Stimulated activated CD8-positive, alpha-beta memory T cell treated with anti-CD3 and anti-CD28 coated beads, Interleukin-12 subunit alpha, Interleukin-12 subunit beta, amount 100 ng/mL, for 4 hours (primary cell): ENCODE measurements around the gene FAM136A.
"Not testable (repeated sequence)": the region's sequence is repeated elsewhere in the genome, so short reads cannot be mapped to it uniquely, and the experiment has no call there.

Source experiments
- DNase-seq: peaks from one replicate; pipeline ENCODE4 v3.0.0-alpha.2; 2020; ENCODE audit warnings: low read depth

The FAM136A gene

DNA sequence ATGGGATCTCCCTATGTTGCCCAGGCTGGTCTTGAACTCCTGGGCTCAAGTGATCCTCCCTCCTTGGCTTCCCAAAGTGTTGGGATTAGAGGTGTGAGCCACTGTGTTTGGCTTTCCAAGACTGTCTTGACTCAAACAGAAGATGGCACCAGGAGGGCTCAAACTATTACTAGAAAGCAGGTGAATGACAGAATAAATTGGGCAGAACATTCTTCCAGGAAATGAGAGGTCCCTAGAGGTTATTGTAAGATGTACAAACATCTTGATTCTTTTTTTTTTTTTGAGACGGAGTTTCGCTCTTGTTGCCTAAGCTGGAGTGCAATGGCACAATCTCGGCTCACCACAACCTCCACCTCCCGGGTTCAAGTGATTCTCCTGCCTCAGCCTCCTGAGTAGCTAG, 4.0 kb downstream of the FAM136A start:
- not testable (repeated sequence) for DNase-seq

DNA sequence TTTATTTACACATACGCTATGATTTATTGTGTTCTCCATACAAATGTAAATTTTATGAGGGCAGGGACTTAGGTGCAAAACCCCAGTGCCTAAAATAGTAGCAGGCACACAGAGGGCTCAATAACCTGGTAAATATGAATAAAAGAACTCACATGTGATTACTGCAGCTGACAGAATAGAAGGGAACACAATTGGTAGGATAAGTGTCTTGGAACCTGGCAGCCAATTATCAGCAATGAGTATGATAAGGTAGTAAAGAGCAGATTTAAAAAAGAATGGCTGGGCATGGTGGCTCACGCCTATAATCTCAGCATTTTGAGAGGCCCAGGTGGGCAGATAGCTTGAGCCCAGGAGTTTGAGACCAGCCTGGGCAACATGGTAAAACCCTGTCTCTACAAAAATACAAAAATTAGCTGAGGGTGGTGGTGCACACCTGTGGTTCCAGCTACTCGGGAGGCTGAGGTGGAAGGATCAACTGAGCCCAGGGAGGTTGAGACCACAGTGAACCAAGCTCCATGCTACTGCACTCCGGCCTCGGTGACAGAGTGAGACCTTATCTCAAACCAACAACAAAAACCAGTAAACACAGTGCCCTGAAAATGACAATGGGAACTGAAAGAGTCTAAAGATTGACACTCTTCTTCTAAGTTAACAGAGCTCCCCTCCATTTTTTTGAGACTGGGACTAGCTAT, 18.2 kb downstream of the FAM136A start:
- no peak for DNase-seq

DNA sequence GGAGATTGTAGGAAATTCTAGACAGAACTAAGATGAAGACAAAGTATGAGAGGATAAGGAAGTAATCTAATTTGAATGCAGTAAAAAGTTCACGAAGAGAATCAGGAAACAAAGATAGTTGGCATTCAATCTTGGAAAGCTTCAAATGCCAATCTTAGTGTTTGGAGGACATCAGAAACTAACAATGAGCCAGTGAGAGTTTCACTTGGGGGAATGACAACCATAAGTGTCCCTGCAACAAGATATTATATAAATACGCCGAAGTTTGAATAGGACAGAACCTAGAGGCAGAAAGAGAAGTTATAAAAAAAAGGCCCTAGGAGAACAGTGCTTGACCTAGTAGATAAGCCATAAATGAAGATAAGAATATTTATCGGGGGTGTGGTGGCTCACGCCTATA, 19.4 kb downstream of the FAM136A start:
- no peak for DNase-seq

DNA sequence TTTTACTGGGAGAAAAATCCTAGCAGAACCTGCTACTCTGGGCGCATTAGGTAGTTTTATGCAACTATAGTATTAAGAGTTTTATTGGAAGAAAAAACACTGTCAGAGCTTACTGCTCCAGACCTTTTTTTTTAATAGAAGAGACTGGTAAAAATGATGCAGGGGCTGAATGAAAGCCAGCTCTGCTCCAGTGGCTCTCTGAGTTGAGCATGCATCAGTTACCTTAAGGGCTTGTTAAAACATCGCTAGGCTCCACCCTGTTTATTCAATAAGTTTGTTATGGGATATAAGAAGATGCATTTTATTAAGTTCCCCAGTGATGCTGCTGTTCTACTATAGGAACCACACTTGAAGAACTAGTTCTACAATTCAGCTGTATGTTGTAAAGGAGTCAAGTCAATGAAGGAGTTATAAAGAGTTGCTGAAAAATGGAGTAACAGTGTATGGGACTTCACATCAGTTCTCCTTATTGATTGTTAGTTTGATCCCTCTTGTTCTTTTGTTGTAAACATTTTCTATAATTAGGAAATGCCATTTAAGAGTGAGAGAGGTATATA, 21.5 kb downstream of the FAM136A start:
- no peak for DNase-seq

DNA sequence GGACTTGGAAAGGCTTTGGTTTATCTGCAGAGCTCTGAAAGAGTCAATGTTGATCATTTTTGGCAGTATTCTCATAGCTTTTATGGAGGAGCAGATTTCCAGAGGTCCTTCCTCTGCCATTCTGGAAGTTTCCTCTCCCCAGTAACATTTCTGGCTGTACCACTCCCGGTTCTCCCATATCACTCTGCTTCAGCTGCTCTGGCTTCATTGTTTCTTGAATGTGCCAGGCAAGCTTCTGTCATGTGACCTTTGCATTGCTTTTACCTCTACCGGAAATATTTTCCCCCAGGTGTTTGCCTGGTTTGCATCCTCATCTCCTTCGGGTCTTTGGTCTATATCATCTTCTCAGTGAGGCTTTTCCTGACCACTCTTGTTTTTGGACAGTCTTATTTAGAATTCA, 31.5 kb downstream of the FAM136A start:
- DNase-seq, result no peak

DNA sequence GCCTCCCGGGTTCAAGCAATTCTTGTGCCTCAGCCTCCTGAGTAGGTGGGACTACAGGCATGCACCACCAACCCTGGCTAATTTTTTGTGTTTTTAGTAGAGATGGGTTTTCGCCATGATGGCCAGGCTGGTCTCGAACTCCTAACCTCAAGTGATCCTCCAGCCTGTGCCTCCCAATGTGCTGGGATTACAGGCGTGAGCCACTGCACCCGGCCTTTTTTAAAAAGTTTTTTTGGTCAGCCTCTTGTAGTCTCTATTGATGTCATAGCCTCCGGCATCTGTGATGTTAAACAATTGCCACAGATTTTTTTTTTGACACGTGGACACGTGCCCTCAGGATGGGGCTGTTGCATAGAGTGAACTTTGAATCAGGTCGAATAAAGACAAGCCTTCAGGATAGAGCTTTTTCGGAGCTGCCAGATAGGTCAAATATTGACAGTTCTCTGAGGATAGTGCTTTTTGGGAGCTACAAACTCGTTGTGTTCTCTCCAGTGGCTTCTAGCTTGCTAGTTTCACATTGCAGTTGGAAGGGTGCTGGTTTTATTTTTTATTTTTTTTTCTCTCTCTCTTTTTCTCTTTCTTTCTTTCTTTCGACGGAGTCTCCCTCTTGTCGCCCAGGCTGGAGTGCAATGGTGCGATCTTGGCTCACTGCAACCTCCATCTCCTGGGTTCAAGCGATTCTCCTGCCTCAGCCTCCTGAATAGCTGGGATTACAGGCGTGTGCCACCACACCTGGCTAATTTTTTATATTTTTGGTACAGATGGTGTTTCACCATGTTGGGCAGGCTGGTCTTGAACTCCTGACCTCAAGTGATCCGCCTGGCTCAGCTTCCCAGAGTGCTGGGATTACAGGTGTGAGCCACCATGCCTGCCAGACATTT, 32.2 kb downstream of the FAM136A start:
- not testable (repeated sequence) for DNase-seq

DNA sequence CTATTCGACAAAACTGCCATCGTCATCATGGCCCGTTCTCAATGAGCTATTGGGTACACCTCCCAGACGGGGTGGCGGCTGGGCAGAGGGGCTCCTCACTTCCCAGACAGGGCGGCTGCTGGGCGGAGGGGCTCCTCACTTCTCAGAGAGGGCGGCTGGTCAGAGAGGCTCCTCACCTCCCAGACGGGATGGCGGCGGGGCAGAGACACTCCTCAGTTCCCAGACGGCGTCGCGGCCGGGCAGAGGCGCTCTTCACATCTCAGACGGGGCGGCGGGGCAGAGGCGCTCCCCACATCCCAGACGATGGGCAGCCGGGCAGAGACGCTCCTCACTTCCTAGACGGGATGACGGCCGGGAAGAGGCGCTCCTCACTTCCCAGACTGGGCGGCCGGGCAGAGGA, 34.9 kb downstream of the FAM136A start:
- DNase-seq, result not testable (repeated sequence)

DNA sequence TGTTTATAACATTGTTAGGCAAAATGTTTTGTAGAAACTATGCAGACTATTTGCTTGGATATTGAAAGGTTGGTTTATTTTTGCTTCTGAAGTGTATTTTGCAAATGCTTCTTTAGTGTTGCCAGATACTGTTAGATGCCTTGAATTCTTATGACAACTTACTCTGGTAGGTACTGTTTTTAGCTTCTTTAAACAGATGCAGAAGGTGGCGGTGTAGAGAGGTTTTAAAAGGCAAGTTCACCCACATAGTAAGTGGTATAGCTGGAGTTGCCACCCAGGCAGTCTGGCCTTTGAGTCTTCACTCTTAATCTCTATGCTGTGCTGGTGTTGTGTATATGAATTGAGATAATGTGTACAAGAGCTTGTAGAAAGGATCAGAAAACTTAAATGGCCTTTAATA, 40.4 kb downstream of the FAM136A start:
- DNase-seq, result no peak

DNA sequence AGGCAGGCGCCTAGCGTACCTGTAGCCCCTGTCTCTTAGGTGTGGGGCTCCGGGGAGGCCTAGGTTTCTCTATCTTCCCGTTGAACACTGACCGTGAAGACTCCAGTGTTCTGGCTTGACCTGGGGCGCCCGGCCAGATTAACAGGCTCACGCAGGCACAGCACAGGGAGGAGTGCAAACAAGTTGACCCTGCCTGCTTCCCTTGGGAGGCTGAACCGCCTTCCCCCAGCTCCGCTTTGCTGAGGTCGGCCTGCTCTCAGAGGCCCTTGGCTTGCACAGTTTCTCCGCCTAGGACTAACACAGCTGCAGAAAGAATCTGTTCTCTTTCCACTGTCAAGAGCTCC, 43.4 kb downstream of the FAM136A start:
- DNase-seq, result no peak

DNA sequence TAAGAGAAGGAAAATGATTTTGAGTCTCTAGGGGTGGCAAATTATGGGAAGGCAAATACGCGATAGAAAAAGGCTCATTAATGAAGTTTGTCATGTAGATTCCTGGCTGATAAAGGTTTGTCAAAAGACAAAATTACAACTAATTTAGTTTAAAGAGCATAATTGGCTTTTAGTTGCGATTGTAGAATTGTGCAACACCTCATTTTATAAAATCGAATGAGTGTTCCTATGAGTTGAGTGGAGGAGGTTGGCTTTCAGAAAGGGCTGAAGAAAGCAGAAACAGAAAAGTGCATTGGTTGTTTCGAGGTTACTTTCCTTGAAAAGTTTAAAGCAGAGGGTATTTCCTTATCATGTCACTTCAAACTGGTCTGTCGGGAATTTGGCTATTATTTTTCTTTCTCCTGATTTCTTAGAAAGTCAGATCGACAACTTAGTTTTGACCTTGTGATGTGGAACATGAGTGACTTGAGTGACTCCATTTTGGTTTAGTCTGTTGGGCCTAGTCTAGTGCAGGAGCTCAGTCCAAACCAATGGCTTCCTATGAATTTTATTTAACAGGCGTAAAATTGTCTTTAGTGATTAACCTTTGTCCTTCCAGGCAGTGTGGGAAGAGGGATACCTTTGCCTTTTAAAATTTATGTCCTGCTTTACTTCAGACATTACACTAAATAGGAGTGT, 46.1 kb downstream of the FAM136A start:
- no peak for DNase-seq

DNA sequence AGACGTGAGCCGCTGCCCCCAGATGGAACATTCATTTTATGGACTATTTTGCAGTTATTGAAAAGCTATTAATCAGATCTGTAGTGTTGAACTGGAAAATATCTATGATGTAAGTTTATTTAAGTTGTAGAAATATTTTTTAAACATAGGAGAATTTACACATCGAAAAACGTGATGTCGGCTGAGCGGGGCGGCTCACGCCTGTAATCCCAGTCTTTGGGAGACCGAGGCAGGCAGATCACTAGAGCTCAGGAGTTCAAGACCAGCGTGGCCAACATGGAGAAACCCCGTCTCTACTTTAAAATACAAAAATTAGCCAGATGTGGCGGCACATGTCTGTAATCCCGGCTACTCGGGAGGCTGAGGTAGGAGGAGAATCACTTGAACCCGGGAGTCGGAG, 51.4 kb downstream of the FAM136A start:
- DNase-seq, result no peak

DNA sequence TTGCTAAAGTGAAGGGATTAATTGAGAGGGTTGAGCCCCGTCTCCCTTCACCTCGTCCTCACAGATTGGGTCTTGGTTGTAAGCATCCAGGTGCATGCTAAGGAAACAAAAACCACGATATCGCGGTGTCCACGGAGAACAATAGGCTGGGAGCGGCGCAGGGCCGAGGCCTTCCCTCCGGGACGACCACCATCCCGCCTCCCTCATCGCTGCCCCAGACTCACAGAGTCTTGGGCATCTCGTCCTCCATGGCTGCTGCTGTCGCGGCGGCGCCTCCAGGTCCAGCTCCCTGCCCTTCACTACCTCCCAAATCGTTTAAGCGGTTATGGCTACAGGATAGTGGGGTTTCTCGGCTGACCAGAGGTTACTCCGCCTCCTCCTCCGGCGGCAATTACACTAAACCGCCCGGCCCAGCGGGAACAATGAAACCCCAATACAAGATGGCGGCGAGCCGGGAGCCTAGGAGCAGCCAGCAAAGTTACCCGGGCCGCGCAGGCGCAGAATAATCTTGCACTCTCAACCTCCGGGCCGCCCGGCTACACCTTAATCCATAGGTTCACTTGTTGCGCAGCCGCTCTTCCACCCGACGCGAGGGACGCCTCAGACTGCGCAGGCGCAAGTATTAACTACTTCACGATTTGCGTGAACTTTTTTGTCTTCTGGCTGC, 53.6 kb downstream of the FAM136A start, which contains the start of gene TIA1:
TSS of gene TIA1 (minus strand) at position 448 of the 667 bp plus-strand sequence. CDS start at position 250, 198 bp downstream.
- peak; percentile 96 for DNase-seq

DNA sequence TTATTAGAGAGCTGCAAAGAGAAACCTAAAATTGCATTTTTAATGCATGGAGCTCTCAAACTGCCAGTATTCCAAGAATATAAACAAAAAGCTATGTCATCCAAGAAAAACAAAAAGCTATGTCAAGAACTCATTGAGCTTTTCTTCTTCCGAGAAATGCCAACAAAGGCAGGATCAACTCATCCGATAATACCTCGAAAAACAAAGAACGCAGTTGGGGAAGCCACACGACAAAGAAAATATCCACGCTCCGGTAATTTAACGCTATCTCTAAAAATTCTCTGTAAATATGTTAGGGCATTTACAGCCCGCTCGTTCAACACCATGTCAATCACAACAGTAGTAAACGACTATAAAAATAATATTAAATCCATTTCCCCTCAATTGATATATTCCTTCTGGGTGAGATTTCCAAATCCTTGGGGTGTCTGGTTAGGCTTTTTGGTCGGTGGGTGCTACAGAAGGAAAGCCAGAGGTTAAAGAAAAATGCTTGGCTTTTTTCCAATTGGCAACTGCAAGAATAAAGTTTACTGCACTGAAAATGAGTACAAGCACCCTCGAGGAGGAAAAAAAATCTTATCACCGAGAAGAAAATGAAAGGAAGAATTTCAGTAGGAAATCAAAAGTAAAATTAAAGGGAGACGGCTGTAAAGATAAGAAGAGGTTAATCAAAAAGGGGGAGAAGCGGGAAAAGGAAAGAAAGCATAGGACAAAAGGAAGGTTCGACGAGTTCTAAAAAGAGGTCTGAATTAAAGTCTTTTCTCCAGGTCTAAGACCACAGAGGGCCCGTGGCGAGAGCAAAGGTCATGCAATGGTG, 54.3 kb downstream of the FAM136A start:
- DNase-seq, result no peak
